RWPE2 (cell line): Measurements from ENCODE around the gene CRYBA2.

Experiments
- ATAC-seq: fragments of 200-7000 bp; cut with Tn5 transposase; 3 replicates; pipeline ENCODE4 v1.9.1; 2021; ENCODE audit warnings: low read depth
- DNase-seq: peaks from one replicate; pipeline ENCODE4 v3.0.0-alpha.2; 2020; ENCODE audit warnings: low spot score
- H3K27ac ChIP-seq: fragments of 450-650 bp; 2 replicates; pipeline ENCODE4 v1.5.1; 2017; ENCODE audit warnings: mild to moderate bottlenecking; ENCODE audit not compliant: poor library complexity, severe bottlenecking
- H3K27me3 ChIP-seq: fragments of 250-450 bp; sonication (Bioruptor Pico); 2 replicates; pipeline ENCODE4 v1.5.1; 2021; ENCODE audit warnings: mild to moderate bottlenecking, moderate library complexity; ENCODE audit not compliant: insufficient read depth, poor library complexity, severe bottlenecking
- H3K36me3 ChIP-seq: fragments of 250-450 bp; sonication (Bioruptor Pico); 2 replicates; pipeline ENCODE4 v1.5.1; 2020; ENCODE audit warnings: low read depth, mild to moderate bottlenecking, moderate library complexity
- H3K4me1 ChIP-seq: fragments of 250-450 bp; sonication (Bioruptor Pico); 2 replicates; pipeline ENCODE4 v1.5.1; 2021; ENCODE audit warnings: mild to moderate bottlenecking, moderate library complexity; ENCODE audit not compliant: insufficient read depth, poor library complexity, severe bottlenecking
- H3K4me3 ChIP-seq: fragments of 250-450 bp; sonication (Bioruptor Pico); 2 replicates; pipeline ENCODE4 v1.5.1; 2021; ENCODE audit warnings: mild to moderate bottlenecking, moderate library complexity; ENCODE audit not compliant: severe bottlenecking
- H3K9me3 ChIP-seq: fragments of 250-450 bp; sonication (Bioruptor Pico); 2 replicates; pipeline ENCODE4 v1.5.1; 2021; ENCODE audit warnings: mild to moderate bottlenecking, moderate library complexity; ENCODE audit not compliant: severe bottlenecking
- CTCF ChIP-seq: fragments of 450-650 bp; IDR thresholded peaks from one replicate; pipeline ENCODE4 v1.5.1; 2017; ENCODE audit warnings: mild to moderate bottlenecking, moderate library complexity; ENCODE audit not compliant: poor library complexity, severe bottlenecking

The CRYBA2 gene

GRCh38 chr2:219025637-219026585, 32.7 kb upstream of the CRYBA2 start:
- no peaks in the 10 kb centered on the region for H3K36me3 ChIP-seq
- H3K27ac ChIP-seq = no peak overlapping the region
- TF ChIP-seq CTCF = no peak
- ATAC-seq (no peak), DNase-seq (no peak)
- H3K9me3 ChIP-seq = no peaks in the 10 kb centered on the region
- H3K4me1 ChIP-seq = no peaks in the 10 kb centered on the region
- no peak overlapping the region for H3K4me3 ChIP-seq
- H3K27me3 ChIP-seq = no peaks in the 10 kb centered on the region

- TF ChIP-seq CTCF = no peak
- Histone ChIP-seq H3K36me3 (no peaks in the 10 kb centered on the region), H3K4me3 (no peak overlapping the region), H3K9me3 (no peaks in the 10 kb centered on the region), H3K27ac (no peak overlapping the region), H3K27me3 (no peaks in the 10 kb centered on the region), H3K4me1 (no peaks in the 10 kb centered on the region)
- ATAC-seq = no peak
- DNase-seq = no peak
Observed at GRCh38 chr2:219024059-219024458, 30.8 kb upstream of the CRYBA2 start.

GRCh38 chr2:219023045-219023605, 29.9 kb upstream of the CRYBA2 start:
- Histone ChIP-seq H3K36me3 (no peaks in the 10 kb centered on the region), H3K4me1 (no peaks in the 10 kb centered on the region), H3K27me3 (no peaks in the 10 kb centered on the region), H3K4me3 (no peak overlapping the region), H3K27ac (no peak overlapping the region), H3K9me3 (no peaks in the 10 kb centered on the region)
- DNase-seq (no peak), ATAC-seq (no peak)
- TF ChIP-seq CTCF = no peak

GRCh38 chr2:219022616-219023015, 29.4 kb upstream of the CRYBA2 start:
- Histone ChIP-seq H3K36me3 (no peaks in the 10 kb centered on the region), H3K9me3 (no peaks in the 10 kb centered on the region), H3K4me1 (no peaks in the 10 kb centered on the region), H3K4me3 (no peak overlapping the region), H3K27ac (no peak overlapping the region), H3K27me3 (no peaks in the 10 kb centered on the region)
- TF ChIP-seq CTCF = no peak
- ATAC-seq (no peak), DNase-seq (no peak)

GRCh38 chr2:219022041-219022440, 28.8 kb upstream of the CRYBA2 start:
- no peak for TF ChIP-seq CTCF
- no peak overlapping the region for H3K4me3 ChIP-seq
- DNase-seq (no peak), ATAC-seq (no peak)
- no peaks in the 10 kb centered on the region for H3K4me1 ChIP-seq
- H3K27me3 ChIP-seq = no peaks in the 10 kb centered on the region
- no peak overlapping the region for H3K27ac ChIP-seq
- H3K36me3 ChIP-seq = no peaks in the 10 kb centered on the region
- no peaks in the 10 kb centered on the region for H3K9me3 ChIP-seq
